Head of caudate nucleus (tissue), 42 donors: ENCODE measurements around the gene KNDC1.
"Not testable (repeated sequence)": the region's sequence is repeated elsewhere in the genome, so short reads cannot be mapped to it uniquely, and the experiment has no call there.

ENCODE experiments used
- DNase-seq, 42 donors: peaks; one replicate each; pipeline versions ENCODE4 v3.0.0 to v3.0.0-alpha.2; 2020 to 2021; ENCODE audit warnings: mixed read lengths in 7 of 42
- intact Hi-C: fragments of 100-400 bp; cut with DNase I; formaldehyde crosslinking; loops from one replicate; pipeline ENCODE4 v1.15.0; 2022

The KNDC1 gene

GRCh38 chr10:133166504-133166827 is 6.4 kb downstream of the KNDC1 start:
- peak in 1 of 42 donors; percentile 14 for DNase-seq
- intact Hi-C loops: no loop called here

DNA sequence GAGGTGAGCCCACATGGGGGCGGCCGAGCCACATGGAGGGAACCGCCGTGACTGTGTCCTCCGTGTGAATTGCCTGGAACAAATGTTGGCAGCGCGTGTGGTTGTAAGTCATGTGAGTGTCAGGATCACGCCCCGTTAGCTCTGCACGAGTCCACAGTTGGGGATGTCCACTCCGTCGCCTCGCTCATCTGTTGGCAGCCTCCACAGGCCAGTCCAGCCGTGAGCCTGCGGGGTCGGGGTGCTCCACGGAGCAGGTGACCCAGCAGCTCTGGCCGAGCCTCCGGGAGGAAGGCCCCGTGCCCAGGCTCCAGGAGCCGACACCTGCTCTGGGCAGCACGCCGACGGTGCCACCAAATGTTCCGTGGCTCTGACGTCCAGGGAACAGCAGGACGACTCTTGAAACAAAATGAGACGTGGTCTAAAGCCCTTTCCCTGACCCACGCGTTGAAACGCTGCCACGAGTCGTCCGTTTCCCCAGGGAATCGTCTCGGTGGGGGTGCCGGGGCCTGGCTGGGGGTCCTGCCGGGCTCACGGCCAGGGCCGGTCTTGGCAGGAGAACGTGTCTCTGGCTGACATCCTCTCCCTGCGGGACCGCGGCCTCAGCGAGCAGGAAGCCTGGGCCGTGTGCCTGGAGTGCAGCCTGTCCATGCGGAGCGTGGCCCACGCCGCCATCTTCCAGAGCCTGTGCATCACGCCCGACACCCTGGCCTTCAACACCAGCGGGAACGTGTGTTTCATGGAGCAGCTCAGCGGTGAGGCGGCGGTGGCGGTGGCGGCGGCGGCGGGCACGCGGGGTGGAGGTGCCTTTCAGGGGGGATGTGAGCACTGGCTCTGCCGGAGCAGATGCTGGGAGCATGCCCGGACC is 7.0 kb downstream of the KNDC1 start:
- peak in 25 of 42 donors; percentile 16 to 74 (median 45) for DNase-seq

GRCh38 chr10:133167693-133168616 is 7.9 kb downstream of the KNDC1 start:
- intact Hi-C loops: no loop called here
- peak in 2 of 42 donors; percentile 31 to 34 for DNase-seq

More for the DNA sequence above, 7.0 kb downstream of the KNDC1 start:
- intact Hi-C loops: no loop called here

GRCh38 chr10:133168617-133169031 is 8.6 kb downstream of the KNDC1 start:
- intact Hi-C loops: no loop called here
- peak in 2 of 42 donors; percentile 19 to 29 for DNase-seq

- peak in 2 of 42 donors; percentile 18 to 29 for DNase-seq
- intact Hi-C loops: no loop called here
Measured at GRCh38 chr10:133169173-133169947, 9.3 kb downstream of the KNDC1 start.

DNA sequence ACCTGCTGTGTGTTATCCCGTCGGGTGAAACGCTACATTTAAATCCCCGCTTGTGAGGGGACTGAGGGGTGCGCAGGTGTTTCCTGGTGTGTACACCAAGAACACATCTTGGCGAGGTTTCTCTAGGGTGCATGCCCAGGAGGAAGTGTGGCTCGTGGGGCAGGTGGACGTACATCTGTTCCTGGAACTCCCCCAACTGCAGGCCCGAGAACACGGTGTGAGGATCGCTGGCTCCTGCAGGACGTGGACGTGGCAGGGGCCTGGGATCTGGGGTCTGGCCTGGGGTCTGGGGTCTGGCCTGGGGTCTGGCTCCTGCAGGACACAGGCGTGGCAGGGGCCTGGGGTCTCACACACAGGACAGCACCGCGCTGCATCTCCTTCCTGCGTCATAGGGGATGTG is 10.1 kb downstream of the KNDC1 start:
- intact Hi-C loops: no loop called here
- peak in 2 of 42 donors; percentile 25 to 40 for DNase-seq

GRCh38 chr10:133173860-133174640 is 14.0 kb downstream of the KNDC1 start:
- DNase-seq: peak in 5 of 42 donors; percentile 0 to 36 (median 16)
- intact Hi-C loops: no loop called here

DNA sequence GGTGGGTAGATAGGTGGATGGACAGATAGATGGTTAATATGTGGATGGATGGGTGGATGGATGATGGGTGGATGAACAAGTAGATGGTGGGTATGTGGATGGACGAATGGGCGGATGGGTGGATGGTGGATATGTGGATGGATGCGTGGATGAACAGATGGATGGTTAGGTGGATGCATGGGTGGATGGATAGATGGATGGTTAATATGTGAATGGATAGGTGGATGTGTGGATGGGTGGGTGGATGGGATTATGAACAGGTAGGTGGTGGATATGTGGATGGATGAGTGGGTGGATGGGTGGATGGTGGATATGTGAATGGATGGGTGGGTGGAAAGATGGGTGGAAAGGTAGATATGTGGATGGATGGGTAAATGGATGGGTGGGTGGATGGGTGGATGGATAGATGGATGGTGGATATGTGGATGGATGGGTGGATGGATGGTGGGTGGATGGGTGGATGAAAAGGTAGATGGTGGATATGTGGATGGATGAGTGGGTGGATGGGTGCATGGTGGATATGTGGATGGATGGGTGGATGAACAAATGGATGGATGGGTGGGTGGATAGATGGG is 14.8 kb downstream of the KNDC1 start:
- intact Hi-C loops: no loop called here
- DNase-seq: no peak

GRCh38 chr10:133175624-133176023 is 15.6 kb downstream of the KNDC1 start:
- intact Hi-C loops, DNase-seq: not testable (repeated sequence)

DNA sequence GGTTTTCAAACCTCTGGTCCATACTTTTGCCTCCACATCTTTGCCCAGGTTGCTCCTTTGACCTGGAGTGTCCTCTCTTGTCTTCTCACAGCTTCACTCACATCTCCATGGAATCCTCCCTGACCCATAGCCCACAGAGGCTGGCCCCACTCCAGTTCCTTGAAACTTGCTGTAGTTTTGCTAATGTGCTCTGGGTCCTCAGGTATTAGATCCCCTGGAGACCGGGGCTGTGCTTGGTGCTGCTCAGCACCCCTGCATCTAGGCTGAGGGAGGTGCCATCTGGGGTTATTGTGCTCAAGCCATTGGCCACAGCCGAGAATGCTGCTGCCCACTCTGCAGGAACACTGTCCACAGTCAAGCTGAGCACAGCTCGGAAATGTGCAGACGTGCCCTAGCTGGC is 16.5 kb downstream of the KNDC1 start:
- intact Hi-C loops: no loop called here
- peak in 3 of 42 donors; percentile 2 to 13 (median 6) for DNase-seq

DNA sequence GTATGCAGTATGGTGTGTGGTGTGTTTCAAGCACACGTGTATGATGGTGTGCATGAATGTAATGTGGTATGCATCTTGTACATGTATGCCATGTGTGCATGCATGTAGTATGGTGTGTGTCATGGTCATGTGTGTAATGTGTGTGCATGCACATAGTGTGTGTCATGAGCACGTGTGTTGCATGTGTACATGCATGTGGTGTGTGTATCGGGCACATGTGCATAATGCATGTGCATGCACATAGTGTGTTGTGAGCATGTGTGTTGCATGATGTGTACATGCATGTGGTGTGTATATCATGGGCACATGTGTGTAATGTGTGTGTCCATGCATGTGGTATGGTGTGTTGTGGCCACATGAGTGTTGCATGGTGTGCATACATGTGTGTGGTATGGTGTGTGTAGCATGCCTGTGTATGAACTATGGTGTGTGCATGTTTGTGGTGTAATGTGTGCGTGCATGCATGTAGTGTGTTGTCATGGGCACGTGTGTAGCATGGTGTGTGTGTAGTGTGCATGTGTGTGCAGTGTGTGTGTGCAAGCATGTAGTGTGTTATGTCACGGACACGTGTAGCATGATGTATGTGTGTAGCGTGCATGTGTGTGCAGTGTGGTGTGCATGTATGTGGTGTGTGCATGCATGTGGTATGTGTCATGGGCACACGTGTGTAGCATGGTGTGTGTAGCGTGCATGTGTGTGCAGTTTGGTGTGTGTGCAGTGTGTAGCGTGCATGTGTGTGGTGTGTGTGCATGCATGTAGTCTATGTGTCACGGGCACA is 17.6 kb downstream of the KNDC1 start:
- intact Hi-C loops: no loop called here
- DNase-seq: peak in 1 of 42 donors; percentile 4

GRCh38 chr10:133178357-133179127 is 18.5 kb downstream of the KNDC1 start:
- peak in 2 of 42 donors; percentile 1 to 7 for DNase-seq
- intact Hi-C loops: no loop called here

DNA sequence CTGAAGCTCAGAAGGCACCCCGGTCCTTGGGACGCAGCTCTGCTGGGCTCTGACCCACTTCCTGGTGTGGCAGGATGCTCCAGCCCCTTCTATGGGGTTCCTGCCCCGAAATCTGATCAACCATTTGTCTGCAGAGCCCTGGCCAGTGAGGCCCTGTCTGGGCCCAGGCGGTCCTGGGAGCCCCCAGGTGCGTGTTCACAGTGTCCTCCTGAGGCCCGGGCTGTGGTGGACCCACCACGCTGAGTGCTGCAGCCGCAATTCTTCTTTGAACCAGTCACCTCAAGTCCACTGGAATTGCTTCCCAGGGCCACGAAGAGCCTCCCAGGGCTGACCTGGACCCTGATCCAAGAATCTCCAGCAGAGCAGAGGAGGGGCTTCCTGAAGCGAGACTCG is 19.1 kb downstream of the KNDC1 start:
- peak in 1 of 42 donors; percentile 2 for DNase-seq
- intact Hi-C loops: no loop called here

DNA sequence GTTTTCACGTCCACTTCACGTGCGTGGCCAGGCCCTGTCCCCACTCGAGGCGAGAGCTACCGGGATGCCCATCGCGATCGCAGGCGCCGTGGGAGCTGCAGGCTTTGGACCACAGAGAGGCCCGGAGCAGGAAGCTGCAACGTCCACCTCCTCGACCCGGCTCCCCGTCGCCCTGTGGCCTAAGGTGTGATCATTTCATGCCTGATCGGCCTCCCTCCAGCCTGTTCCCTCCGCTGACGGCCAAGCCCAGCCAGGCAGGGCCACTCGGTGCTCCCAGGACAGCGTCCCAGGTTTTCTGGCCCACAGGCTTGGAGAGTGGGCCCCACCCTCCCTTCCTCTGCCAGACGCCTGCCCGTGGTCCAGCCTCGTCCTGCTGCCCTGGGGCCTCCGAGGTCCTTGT is 19.6 kb downstream of the KNDC1 start:
- intact Hi-C loops: no loop called here
- DNase-seq: no peak

- DNase-seq: no peak
- intact Hi-C loops: no loop called here
Measured at GRCh38 chr10:133180192-133180964, 20.4 kb downstream of the KNDC1 start.
